NB4 (cell line): ENCODE results near the gene CBLB.

Experiments used
- DNase-seq: peaks from one replicate; pipeline ENCODE4 v3.0.0; 2010; ENCODE audit warnings: low read depth
- H3K4me3 ChIP-seq: one replicate; pipeline ENCODE4 v1.5.1; 2011; ENCODE audit warnings: mild to moderate bottlenecking, low read depth, low read length, moderate library complexity
- MYC ChIP-seq: IDR thresholded peaks from 2 replicates; pipeline ENCODE4 v1.6.1; 2011; ENCODE audit warnings: low read depth, low read length
- POLR2A ChIP-seq: IDR thresholded peaks from 2 replicates; pipeline ENCODE4 v1.6.1; 2011; ENCODE audit warnings: mild to moderate bottlenecking; ENCODE audit not compliant: insufficient read length; ENCODE audit errors: extremely low read depth
- TF ChIP-seq, protein P1 (sequence below): IDR thresholded peaks from 2 replicates; pipeline ENCODE4 v1.6.1; 2011; ENCODE audit warnings: low read depth, low read length
- TF ChIP-seq, protein P2 (sequence below): IDR thresholded peaks from one replicate; pipeline ENCODE4 v1.5.1; 2012; ENCODE audit warnings: low read depth, low read length

CBLB gene

DNA sequence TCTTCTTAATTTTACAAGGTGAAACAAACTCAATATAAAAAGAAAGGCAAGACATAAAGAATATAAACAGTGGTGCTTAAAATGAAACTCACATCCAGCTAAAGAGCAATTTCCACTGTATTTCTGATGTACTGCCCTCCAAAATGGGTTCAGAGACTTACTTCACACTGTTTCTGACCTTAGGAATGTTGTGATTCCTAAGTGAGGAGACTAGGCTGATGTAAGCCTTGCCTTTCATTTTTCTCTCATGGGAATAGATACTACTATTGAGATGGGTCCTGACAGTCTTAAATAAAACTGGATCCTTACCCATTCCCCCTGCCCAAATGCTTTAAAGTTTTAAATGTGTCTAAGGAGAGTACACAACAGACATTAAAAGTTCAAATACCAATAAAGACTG, 86.9 kb downstream of the CBLB start:
- TF ChIP-seq, protein P1, sequence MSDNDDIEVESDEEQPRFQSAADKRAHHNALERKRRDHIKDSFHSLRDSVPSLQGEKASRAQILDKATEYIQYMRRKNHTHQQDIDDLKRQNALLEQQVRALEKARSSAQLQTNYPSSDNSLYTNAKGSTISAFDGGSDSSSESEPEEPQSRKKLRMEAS = no peak
- TF ChIP-seq, protein P2, sequence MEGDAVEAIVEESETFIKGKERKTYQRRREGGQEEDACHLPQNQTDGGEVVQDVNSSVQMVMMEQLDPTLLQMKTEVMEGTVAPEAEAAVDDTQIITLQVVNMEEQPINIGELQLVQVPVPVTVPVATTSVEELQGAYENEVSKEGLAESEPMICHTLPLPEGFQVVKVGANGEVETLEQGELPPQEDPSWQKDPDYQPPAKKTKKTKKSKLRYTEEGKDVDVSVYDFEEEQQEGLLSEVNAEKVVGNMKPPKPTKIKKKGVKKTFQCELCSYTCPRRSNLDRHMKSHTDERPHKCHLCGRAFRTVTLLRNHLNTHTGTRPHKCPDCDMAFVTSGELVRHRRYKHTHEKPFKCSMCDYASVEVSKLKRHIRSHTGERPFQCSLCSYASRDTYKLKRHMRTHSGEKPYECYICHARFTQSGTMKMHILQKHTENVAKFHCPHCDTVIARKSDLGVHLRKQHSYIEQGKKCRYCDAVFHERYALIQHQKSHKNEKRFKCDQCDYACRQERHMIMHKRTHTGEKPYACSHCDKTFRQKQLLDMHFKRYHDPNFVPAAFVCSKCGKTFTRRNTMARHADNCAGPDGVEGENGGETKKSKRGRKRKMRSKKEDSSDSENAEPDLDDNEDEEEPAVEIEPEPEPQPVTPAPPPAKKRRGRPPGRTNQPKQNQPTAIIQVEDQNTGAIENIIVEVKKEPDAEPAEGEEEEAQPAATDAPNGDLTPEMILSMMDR = no peak
- no peak overlapping the region for H3K4me3 ChIP-seq
- DNase-seq = no peak

DNA sequence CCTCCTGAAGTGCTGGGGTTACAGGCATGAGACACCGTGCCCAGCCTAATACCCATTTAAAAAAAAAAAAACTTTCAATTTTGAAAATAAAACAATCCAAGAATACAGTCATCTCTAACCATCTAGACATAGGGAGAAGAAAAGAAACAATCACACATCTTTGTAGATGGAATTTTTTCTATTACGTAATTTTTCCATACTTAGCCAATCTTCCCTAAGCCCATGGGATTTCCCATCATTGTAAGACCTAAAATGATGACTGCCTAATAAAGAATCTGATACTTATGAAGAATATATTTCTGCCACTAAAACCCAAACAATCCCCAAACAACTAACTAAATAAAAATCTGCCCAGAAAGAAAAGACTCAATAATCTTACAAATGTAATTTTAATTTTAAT, 88.7 kb downstream of the CBLB start:
- TF ChIP-seq, protein P1 = no peak
- TF ChIP-seq, protein P2 = no peak
- TF ChIP-seq POLR2A (no peak), MYC (no peak)
- no peak for DNase-seq
- no peak overlapping the region for H3K4me3 ChIP-seq

DNA sequence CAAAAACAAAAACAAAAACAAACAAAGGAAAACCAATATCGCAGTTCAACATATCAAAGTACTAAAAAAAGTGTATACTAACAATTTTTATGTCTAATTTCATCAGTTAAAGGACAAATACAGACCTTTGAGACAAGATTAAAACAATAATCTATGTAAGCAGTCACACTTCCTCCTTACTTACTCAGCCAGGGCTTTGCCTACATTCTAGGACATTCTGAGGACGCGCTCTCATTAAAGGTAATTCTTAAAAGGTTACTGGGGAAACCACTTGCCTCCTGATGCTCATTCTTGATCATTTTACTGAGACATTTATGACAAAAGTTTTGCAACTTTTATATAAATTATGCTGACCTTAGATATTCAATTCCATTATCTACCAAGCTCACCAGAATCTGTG, 93.4 kb downstream of the CBLB start:
- no peak overlapping the region for H3K4me3 ChIP-seq
- TF ChIP-seq, protein P2 = no peak
- TF ChIP-seq, protein P1 = no peak
- TF ChIP-seq POLR2A = no peak
- TF ChIP-seq MYC = no peak
- no peak for DNase-seq

DNA sequence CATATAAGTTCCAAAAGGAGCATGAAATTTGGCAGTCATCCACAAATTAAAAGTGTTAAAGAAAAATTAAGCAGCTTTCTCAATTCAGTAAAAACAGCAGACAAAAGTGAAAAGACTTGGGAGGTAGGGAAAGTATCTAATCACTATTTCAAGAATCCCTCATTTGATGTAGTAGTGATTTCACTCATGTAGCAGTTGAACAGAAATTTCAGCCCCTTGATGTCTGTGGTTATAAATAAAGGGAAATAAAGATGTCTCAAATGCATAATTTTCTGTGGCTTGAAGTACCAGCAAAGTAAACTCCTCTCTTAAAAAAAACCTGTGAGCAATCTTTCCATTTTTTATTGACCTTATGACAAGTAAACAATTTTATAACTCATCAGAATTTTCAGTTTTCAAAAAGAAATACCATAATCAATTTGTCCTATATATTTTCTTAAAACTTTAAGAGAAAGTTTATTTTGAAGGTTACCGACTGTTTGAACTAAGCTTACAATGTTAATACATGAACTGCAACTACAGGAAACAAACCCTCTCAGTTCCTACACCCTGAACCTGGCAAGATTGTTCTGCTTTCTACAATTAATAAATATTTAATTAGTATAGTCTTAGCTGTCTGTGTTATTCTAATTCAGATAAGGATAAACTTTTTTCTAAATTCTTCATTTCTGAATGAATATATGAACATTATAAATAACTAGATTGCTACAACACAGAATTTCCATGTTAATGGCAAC, 94.2 kb downstream of the CBLB start:
- no peak for DNase-seq
- TF ChIP-seq MYC = no peak

DNA sequence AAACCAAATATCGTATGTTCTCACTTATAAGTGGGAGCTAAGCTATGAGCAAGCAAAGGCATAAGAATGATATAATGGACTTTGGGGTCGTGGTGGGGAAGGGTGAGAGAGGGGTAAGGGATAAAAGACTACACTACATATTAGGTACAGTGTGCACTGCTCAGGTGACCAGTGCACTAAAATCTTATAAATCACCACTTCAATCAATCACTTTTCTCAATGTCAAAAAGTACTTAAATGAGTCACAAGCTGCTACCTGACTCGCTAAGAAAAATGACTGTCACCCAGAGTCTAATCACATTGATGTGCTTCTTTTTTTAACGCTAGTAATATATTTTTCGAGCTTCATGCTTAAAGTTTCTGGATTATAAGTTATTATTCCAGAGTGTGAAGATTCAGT, 95.5 kb downstream of the CBLB start:
- no peak for DNase-seq
- H3K4me3 ChIP-seq = no peak overlapping the region
- TF ChIP-seq POLR2A = no peak
- TF ChIP-seq MYC = no peak
- TF ChIP-seq, protein P2 = no peak
- TF ChIP-seq, protein P1 = no peak

More for the DNA sequence above, 94.2 kb downstream of the CBLB start:
- H3K4me3 ChIP-seq = no peak overlapping the region

DNA sequence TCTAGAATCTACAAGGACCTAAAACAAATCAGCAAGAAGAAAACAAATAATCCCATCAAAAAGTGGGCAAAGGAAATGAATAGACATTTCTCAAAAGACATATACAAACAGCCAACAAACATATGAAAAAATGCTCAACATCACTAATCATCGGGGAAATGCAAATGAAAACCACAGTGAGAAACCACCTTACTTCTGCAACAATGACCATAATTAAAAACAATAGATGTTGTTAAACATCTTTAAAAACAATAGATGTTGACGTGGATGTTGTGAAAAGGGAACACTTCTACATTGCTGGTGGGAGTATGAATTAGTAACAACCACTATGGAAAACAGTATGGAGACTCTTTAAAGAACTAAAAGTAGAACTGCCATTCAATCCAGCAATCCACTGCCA, 96.2 kb downstream of the CBLB start:
- TF ChIP-seq, protein P2 = no peak
- TF ChIP-seq, protein P1 = no peak
- TF ChIP-seq POLR2A (no peak), MYC (no peak)
- DNase-seq = no peak
- no peak overlapping the region for H3K4me3 ChIP-seq
